Keratinocyte (primary cell): ENCODE data around the gene RAD21L1. TPM values are rescaled to one million over a fixed set of nuclear protein-coding genes. Genes with fewer than 3 reads are reported as not detected.

Experiments used
- DNase-seq: peaks from one replicate; pipeline ENCODE4 v3.0.0-alpha.2; 2011; ENCODE audit warnings: low read depth, missing footprints, low spot score
- FAIRE-seq: peaks from 2 replicates; lab custom pipeline; 2011; peaks lifted over from hg19 to GRCh38; lab: Jason Lieb, UNC
- H2AFZ ChIP-seq: 2 replicates; pipeline ENCODE4 v1.6.0; 2012; ENCODE audit warnings: low read length, control low read depth, inconsistent platforms; ENCODE audit not compliant: control insufficient read depth
- H3K27ac ChIP-seq: 2 replicates; pipeline ENCODE4 v1.5.1; 2011; ENCODE audit warnings: low read length; ENCODE audit not compliant: control insufficient read depth, insufficient read depth
- H3K27me3 ChIP-seq: 3 replicates; pipeline ENCODE4 v1.6.0; 2011; ENCODE audit warnings: low read length; ENCODE audit not compliant: control insufficient read depth, insufficient read depth; ENCODE audit errors: extremely low read depth
- H3K36me3 ChIP-seq, 2 experiments: 2 replicates in 1 of 2; 3 replicates in 1 of 2; pipeline ENCODE4 v1.5.1; 2011; ENCODE audit warnings: low read length in 2 of 2, mild to moderate bottlenecking in 1 of 2; ENCODE audit not compliant: control insufficient read depth in 2 of 2, insufficient read depth in 2 of 2; ENCODE audit errors: extremely low read depth in 1 of 2
- H3K4me1 ChIP-seq: 3 replicates; pipeline ENCODE4 v1.5.1; 2011; ENCODE audit warnings: low read length; ENCODE audit not compliant: control insufficient read depth, insufficient read depth; ENCODE audit errors: extremely low read depth
- H3K4me2 ChIP-seq: 3 replicates; pipeline ENCODE4 v1.6.0; 2011; ENCODE audit warnings: low read depth, low read length; ENCODE audit not compliant: control insufficient read depth, insufficient read depth; ENCODE audit errors: extremely low read depth
- H3K4me3 ChIP-seq, 3 experiments: fragments of 200-600 bp in 1 of 3; sonication (generic) in 1 of 3; 2 replicates in 2 of 3; 3 replicates in 1 of 3; pipeline ENCODE4 v1.5.1; 2011 to 2016; ENCODE audit warnings: low read length in 3 of 3, mild to moderate bottlenecking in 3 of 3, control low read depth in 2 of 3, inconsistent platforms in 1 of 3, low read depth in 1 of 3, mixed read lengths in 1 of 3, mixed run types in 1 of 3, moderate library complexity in 1 of 3; ENCODE audit not compliant: control insufficient read depth in 2 of 3, insufficient read depth in 2 of 3; ENCODE audit errors: extremely low read depth in 1 of 3
- H3K79me2 ChIP-seq: 2 replicates; pipeline ENCODE4 v1.6.0; 2012; ENCODE audit warnings: low read length; ENCODE audit not compliant: control insufficient read depth, insufficient read depth
- H3K9ac ChIP-seq: 3 replicates; pipeline ENCODE4 v1.6.0; 2011; ENCODE audit warnings: low read length; ENCODE audit not compliant: control insufficient read depth, insufficient read depth; ENCODE audit errors: extremely low read depth
- H3K9me1 ChIP-seq: 3 replicates; pipeline ENCODE4 v1.6.0; 2011; ENCODE audit warnings: low read length; ENCODE audit not compliant: control insufficient read depth, insufficient read depth; ENCODE audit errors: extremely low read depth
- H3K9me3 ChIP-seq: 2 replicates; pipeline ENCODE4 v1.5.1; 2012; ENCODE audit warnings: low read depth, low read length; ENCODE audit not compliant: control insufficient read depth
- H4K20me1 ChIP-seq: 3 replicates; pipeline ENCODE4 v1.6.0; 2011; ENCODE audit warnings: low read length; ENCODE audit not compliant: control insufficient read depth, insufficient read depth; ENCODE audit errors: extremely low read depth
- EZH2 ChIP-seq: IDR thresholded peaks from one replicate; pipeline ENCODE4 v1.6.1; 2012; ENCODE audit warnings: inconsistent platforms, mild to moderate bottlenecking, low read length, moderate library complexity
- dilution Hi-C: fragments of 300-500 bp; cut with MboI; formaldehyde crosslinking; loops from one replicate; pipeline ENCODE4 v1.7.0; 2020; ENCODE audit warnings: low sequenced_read_pairs; ENCODE audit not compliant: extremely low pct_ligation_motif_present
- polyA plus RNA-seq, 5 experiments: library from polyadenylated mRNA; depleted of rRNA in 3 of 5; stranded (reverse) in 3 of 5; stranded (forward) in 1 of 5; unstranded in 1 of 5; fragments of >200 nt; gene quantifications; 1 replicate in 1 of 5; 2 replicates in 3 of 5; 3 replicates in 1 of 5; pipeline versions ENCODE4 v1.2.1 to v1.2.3, GENCODE V29; 2011 to 2012; ENCODE audit warnings: missing spikeins in 2 of 5, low read depth in 1 of 5, low replicate concordance in 1 of 5
- TF ChIP-seq, protein P1 (sequence below), 3 experiments: IDR thresholded peaks in 1 of 3; conservative IDR thresholded peaks in 1 of 3; optimal IDR thresholded peaks in 1 of 3; 2 replicates in 2 of 3; 3 replicates in 1 of 3; pipeline versions ENCODE3 to v1.5.1; 2011; ENCODE audit warnings: low read length in 3 of 3, mild to moderate bottlenecking in 3 of 3, moderate library complexity in 2 of 3, control low read depth in 1 of 3, inconsistent platforms in 1 of 3; ENCODE audit not compliant: insufficient read depth in 2 of 3; ENCODE audit errors: extremely low read depth in 1 of 3

RAD21L1 gene
- polyA plus RNA-seq, 1 donor (not counting 4 experiments of a cell fraction or from before 2014, with no cell fraction given), result not detected

DNA sequence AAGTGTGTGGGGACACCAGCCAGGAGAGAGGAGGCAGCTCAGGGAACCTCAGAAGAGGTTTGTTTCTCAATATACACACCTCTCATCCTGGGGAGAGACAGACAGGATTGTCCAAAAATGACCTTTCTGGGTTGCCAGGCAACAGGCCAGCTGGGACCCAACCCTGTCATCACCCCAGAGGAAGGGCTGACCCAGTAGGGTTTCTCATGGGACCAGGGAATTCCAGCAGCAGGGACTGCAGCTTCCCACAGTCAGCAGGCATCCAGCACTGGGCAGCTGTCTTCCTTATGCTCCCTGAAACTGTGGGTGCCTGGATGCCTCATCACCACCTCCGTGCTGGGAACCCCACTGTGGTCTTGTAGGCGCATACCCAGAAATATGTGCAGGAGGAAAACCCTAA, 21.3 kb upstream of the RAD21L1 start:
- no peak overlapping the region for H3K27ac ChIP-seq
- H3K9me1 ChIP-seq, result no peaks in the 10 kb centered on the region
- DNase-seq (no peak), FAIRE-seq (no peak)
- no peak overlapping the region for H3K4me3 ChIP-seq
- H3K36me3 ChIP-seq, result no peaks in the 10 kb centered on the region
- H3K79me2 ChIP-seq, result no peaks in the 10 kb centered on the region
- no peak overlapping the region for H3K4me2 ChIP-seq
- dilution Hi-C loops, result no loop called here
- no peak overlapping the region for H3K9ac ChIP-seq
- no peaks in the 10 kb centered on the region for H3K4me1 ChIP-seq
- no peak for TF ChIP-seq EZH2
- TF ChIP-seq, protein P1, sequence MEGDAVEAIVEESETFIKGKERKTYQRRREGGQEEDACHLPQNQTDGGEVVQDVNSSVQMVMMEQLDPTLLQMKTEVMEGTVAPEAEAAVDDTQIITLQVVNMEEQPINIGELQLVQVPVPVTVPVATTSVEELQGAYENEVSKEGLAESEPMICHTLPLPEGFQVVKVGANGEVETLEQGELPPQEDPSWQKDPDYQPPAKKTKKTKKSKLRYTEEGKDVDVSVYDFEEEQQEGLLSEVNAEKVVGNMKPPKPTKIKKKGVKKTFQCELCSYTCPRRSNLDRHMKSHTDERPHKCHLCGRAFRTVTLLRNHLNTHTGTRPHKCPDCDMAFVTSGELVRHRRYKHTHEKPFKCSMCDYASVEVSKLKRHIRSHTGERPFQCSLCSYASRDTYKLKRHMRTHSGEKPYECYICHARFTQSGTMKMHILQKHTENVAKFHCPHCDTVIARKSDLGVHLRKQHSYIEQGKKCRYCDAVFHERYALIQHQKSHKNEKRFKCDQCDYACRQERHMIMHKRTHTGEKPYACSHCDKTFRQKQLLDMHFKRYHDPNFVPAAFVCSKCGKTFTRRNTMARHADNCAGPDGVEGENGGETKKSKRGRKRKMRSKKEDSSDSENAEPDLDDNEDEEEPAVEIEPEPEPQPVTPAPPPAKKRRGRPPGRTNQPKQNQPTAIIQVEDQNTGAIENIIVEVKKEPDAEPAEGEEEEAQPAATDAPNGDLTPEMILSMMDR (optimal IDR thresholded peaks at IDR 0.05 in 1 of 3, IDR thresholded peaks at IDR 0.05 in 1 of 3, conservative IDR thresholded peaks at IDR 0.05 in 1 of 3; ENCODE audit: extremely low read depth in 1 of 3, insufficient read depth in 2 of 3, low read length in 3 of 3), result no peak
- no peaks in the 10 kb centered on the region for H3K9me3 ChIP-seq
- no peaks in the 10 kb centered on the region for H4K20me1 ChIP-seq
- no peak overlapping the region for H2AFZ ChIP-seq
- peaks cover 12% of the 10 kb centered on the region for H3K27me3 ChIP-seq

DNA sequence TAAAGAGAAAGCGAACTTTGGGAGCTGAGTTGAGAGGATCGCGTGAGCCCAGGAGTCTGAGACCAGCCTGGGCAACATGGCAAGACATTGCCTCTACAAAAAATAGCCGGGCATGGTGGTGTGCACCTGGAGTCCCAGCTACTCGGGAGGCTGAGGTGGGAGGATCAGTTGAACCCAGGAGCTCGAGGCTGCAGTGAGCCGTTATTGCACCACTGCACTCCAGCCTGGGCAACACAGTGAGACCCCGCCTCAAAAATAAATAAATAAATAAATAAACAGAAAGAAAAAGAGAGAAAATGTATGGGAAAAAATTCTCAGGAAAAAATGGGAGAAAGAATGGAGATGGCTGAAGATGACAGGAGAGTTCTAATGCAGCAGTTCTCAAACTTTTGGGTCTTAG, 20.0 kb upstream of the RAD21L1 start:
- DNase-seq (no peak), FAIRE-seq (no peak)
- Histone ChIP-seq H3K9me1 (no peaks in the 10 kb centered on the region), H3K79me2 (no peaks in the 10 kb centered on the region), H3K4me2 (no peak overlapping the region), H4K20me1 (no peaks in the 10 kb centered on the region), H3K9me3 (no peaks in the 10 kb centered on the region), H2AFZ (no peak overlapping the region), H3K27me3 (peaks cover 12% of the 10 kb centered on the region), H3K9ac (no peak overlapping the region), H3K4me3 (no peak overlapping the region), H3K4me1 (no peaks in the 10 kb centered on the region), H3K27ac (no peak overlapping the region), H3K36me3 (no peaks in the 10 kb centered on the region)
- TF ChIP-seq EZH2, result no peak
- TF ChIP-seq, protein P1 (optimal IDR thresholded peaks at IDR 0.05 in 1 of 3, IDR thresholded peaks at IDR 0.05 in 1 of 3, conservative IDR thresholded peaks at IDR 0.05 in 1 of 3; ENCODE audit: extremely low read depth in 1 of 3, insufficient read depth in 2 of 3, low read length in 3 of 3), result no peak
- dilution Hi-C loops, result no loop called here
